GM19372 (cell line): ENCODE results near the gene NFAM1.
A peak's percentile ranks its signal among the peaks of the same experiment; 100 is the strongest.

ENCODE experiments used
- ATAC-seq: cut with Tn5 transposase; IDR thresholded peaks from one replicate; pipeline ENCODE4 v1.9.1; 2021; ENCODE audit warnings: mild to moderate bottlenecking, low read depth, moderate library complexity; ENCODE audit not compliant: unreplicated experiment

The NFAM1 gene

GRCh38 chr22:42387631-42388030, 44.6 kb downstream of the NFAM1 start:
- ATAC-seq, result no peak

GRCh38 chr22:42385696-42386095, 46.5 kb downstream of the NFAM1 start:
- no peak for ATAC-seq

GRCh38 chr22:42384506-42384905, 47.7 kb downstream of the NFAM1 start:
- ATAC-seq, result no peak

- ATAC-seq, result no peak
These were observed 48.3 kb downstream of the NFAM1 start for GRCh38 chr22:42383851-42384417.

GRCh38 chr22:42383287-42383686, 48.9 kb downstream of the NFAM1 start:
- no peak for ATAC-seq

GRCh38 chr22:42380769-42381551, 51.2 kb downstream of the NFAM1 start:
- ATAC-seq, result no peak

- no peak for ATAC-seq
These were observed 52.2 kb downstream of the NFAM1 start for GRCh38 chr22:42379966-42380537.

GRCh38 chr22:42376711-42377554, 55.3 kb downstream of the NFAM1 start:
- ATAC-seq, result no peak

GRCh38 chr22:42375982-42376381, 56.2 kb downstream of the NFAM1 start:
- ATAC-seq, result no peak

GRCh38 chr22:42372976-42373375, 59.2 kb downstream of the NFAM1 start:
- no peak for ATAC-seq

GRCh38 chr22:42371501-42371900, 60.7 kb downstream of the NFAM1 start:
- ATAC-seq, result no peak

- no peak for ATAC-seq
These were observed 61.1 kb downstream of the NFAM1 start for GRCh38 chr22:42371099-42371498.

- peak; percentile 97 for ATAC-seq
These were observed 62.8 kb downstream of the NFAM1 start for GRCh38 chr22:42369250-42370041.

GRCh38 chr22:42368379-42369249, 63.6 kb downstream of the NFAM1 start:
- ATAC-seq, result peak; percentile 14

GRCh38 chr22:42367980-42368378, 64.2 kb downstream of the NFAM1 start:
- ATAC-seq, result no peak

- ATAC-seq, result no peak
These were observed 65.2 kb downstream of the NFAM1 start for GRCh38 chr22:42366806-42367581.

GRCh38 chr22:42365942-42366695, 66.1 kb downstream of the NFAM1 start:
- no peak for ATAC-seq
